Parathyroid adenoma (tissue), 2 donors: ENCODE results near the gene NAV2.
"Not testable (repeated sequence)": the region's sequence is repeated elsewhere in the genome, so short reads cannot be mapped to it uniquely, and the experiment has no call there.

ENCODE experiments used
- H2AFZ ChIP-seq: fragments of 300-600 bp; sonication (generic); one replicate; pipeline ENCODE4 v1.7.0; 2017; ENCODE audit warnings: antibody characterized with exemption, mild to moderate bottlenecking
- H3K27ac ChIP-seq: fragments of 300-600 bp; sonication (generic); one replicate; pipeline ENCODE4 v1.7.0; 2017
- H3K27me3 ChIP-seq: fragments of 300-600 bp; sonication (generic); one replicate; pipeline ENCODE4 v1.7.0; 2017; ENCODE audit warnings: low read length; ENCODE audit not compliant: control insufficient read depth, insufficient read depth
- H3K36me3 ChIP-seq: fragments of 300-600 bp; sonication (generic); one replicate; pipeline ENCODE4 v1.7.0; 2017; ENCODE audit warnings: low read length; ENCODE audit not compliant: control insufficient read depth, insufficient read depth
- H3K4me1 ChIP-seq: fragments of 300-600 bp; sonication (generic); one replicate; pipeline ENCODE4 v1.7.0; 2017; ENCODE audit warnings: control low read depth
- H3K4me2 ChIP-seq: fragments of 300-600 bp; sonication (generic); one replicate; pipeline ENCODE4 v1.7.0; 2017; ENCODE audit warnings: low read length
- H3K4me3 ChIP-seq: fragments of 300-600 bp; sonication (generic); one replicate; pipeline ENCODE4 v1.7.0; 2017; ENCODE audit warnings: low read depth, low read length
- H3K79me2 ChIP-seq: fragments of 300-600 bp; sonication (generic); one replicate; pipeline ENCODE4 v1.7.0; 2017; ENCODE audit warnings: control low read depth
- H3K9ac ChIP-seq: fragments of 300-600 bp; sonication (generic); one replicate; pipeline ENCODE4 v1.7.0; 2017; ENCODE audit warnings: mild to moderate bottlenecking
- H3K9me3 ChIP-seq: fragments of 300-600 bp; sonication (generic); one replicate; pipeline ENCODE4 v1.7.0; 2017; ENCODE audit warnings: low read length; ENCODE audit not compliant: control insufficient read depth
- TF ChIP-seq, protein P1 (sequence below): fragments of 300-600 bp; sonication (generic); IDR thresholded peaks from one replicate; pipeline ENCODE4 v1.7.0; 2017; ENCODE audit warnings: antibody characterized with exemption, mild to moderate bottlenecking
- donor health status: primary hyperparathyroidism.

Gene NAV2

DNA sequence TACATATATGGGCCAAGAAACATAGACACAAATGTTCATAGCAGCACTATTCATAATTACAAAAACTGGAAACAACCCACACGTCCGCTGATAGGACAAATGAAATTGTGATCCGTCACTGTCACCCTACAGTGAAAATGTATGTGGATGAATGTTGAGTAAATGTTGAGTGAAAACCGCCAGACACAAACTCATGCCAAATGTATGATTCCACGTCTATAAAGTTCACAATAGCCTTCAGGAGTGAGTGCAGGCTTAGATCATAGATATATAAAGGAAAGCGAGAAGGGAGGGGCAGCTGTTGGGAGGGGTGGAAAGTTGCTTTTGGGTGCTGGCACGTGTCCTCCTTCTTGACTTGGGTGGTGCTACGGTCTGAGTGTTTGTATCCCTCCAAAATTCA is 414.1 kb downstream of the NAV2 start:
- Histone ChIP-seq H3K9me3 (no peaks in the 10 kb centered on the region), H3K4me1 (no peaks in the 10 kb centered on the region), H3K27ac (no peak overlapping the region), H3K79me2 (no peaks in the 10 kb centered on the region), H2AFZ (no peak overlapping the region), H3K4me3 (no peak overlapping the region), H3K27me3 (no peaks in the 10 kb centered on the region), H3K9ac (no peak overlapping the region), H3K4me2 (no peak overlapping the region), H3K36me3 (no peaks in the 10 kb centered on the region)
- TF ChIP-seq, protein P1, sequence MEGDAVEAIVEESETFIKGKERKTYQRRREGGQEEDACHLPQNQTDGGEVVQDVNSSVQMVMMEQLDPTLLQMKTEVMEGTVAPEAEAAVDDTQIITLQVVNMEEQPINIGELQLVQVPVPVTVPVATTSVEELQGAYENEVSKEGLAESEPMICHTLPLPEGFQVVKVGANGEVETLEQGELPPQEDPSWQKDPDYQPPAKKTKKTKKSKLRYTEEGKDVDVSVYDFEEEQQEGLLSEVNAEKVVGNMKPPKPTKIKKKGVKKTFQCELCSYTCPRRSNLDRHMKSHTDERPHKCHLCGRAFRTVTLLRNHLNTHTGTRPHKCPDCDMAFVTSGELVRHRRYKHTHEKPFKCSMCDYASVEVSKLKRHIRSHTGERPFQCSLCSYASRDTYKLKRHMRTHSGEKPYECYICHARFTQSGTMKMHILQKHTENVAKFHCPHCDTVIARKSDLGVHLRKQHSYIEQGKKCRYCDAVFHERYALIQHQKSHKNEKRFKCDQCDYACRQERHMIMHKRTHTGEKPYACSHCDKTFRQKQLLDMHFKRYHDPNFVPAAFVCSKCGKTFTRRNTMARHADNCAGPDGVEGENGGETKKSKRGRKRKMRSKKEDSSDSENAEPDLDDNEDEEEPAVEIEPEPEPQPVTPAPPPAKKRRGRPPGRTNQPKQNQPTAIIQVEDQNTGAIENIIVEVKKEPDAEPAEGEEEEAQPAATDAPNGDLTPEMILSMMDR: no peak

DNA sequence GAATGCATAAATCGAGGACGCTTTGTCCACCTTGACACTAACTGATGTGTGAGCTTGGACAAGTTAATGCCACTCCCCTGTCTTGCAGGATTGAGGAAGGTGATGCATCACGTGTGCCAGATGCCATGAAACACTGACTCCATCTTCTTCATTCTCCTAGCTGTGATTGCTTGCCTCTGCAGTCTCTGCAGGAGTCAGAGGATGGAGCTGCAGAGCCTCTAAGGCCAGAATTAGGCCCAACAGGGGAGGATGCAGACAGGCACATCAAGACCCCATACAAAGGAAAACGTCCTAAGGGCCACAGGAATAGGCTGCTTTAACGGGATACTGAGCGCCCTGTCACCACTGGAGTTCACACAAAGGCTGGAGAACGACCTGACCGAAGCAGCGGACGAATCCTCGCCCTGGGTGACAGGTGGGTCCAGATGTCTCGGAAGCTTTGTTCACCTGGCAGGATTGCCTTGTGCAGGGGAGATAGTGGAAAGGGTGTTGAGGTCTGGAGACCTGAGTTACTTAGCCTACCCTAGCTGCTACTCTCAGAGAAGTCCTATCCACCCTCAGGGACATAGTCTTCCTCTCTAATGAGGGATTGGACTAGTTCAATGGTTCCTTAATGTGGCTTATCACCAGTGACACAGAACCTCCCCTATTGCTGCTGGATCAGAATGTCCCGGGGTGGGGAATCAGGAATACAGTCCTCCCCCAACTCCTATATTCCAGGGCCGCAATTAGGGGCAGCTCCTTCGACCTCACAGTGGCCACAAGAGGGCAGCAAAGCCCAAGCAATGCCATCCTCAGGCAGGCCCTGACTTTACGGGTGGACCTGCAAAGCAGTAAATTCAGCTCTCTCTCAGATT is 415.3 kb downstream of the NAV2 start:
- Histone ChIP-seq H3K79me2 (no peaks in the 10 kb centered on the region), H3K4me2 (no peak overlapping the region), H2AFZ (no peak overlapping the region), H3K27ac (no peak overlapping the region), H3K9ac (no peak overlapping the region), H3K36me3 (no peaks in the 10 kb centered on the region), H3K4me1 (no peaks in the 10 kb centered on the region), H3K9me3 (no peaks in the 10 kb centered on the region), H3K27me3 (no peaks in the 10 kb centered on the region), H3K4me3 (no peak overlapping the region)
- TF ChIP-seq, protein P1: peak; percentile 63

DNA sequence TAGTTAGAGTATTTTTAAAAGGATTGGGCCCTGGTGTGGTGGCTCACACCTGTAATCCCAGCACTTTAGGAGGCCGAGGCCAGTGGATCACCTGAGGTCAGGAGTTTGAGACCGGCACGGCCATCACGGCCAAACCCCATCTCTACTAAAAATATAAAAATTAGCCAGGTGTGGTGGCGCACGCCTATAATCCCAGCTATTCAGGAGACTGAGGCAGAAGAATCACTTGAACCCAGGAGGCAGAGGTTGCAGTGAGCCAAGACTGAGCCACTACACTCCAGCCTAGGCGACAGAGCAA is 415.8 kb downstream of the NAV2 start:
- H3K4me3 ChIP-seq, H2AFZ ChIP-seq, H3K4me2 ChIP-seq, H3K27me3 ChIP-seq, H3K36me3 ChIP-seq, H3K9ac ChIP-seq, H3K27ac ChIP-seq, H3K79me2 ChIP-seq, H3K9me3 ChIP-seq, H3K4me1 ChIP-seq: not testable (repeated sequence)

DNA sequence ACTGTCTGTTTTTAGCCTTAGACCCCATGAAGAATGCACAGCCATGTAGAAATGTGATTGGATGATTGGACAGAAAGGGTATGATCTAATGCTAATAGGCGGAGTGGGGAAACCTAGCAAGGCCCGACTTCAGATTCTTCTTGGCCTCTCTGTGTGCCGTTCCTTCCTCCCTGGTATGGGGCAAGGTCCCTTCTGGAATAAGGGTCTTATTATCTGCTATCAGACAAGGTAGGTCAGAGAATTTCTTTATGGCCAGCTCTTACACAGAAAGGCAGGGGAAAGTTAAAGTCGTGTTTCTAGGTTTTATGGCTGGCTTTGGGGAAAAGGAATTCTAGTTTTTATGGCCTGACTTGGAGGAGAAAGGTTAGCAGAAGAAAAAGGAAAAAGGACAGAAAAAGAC is 417.0 kb downstream of the NAV2 start:
- Histone ChIP-seq H3K79me2 (no peaks in the 10 kb centered on the region), H3K9me3 (no peaks in the 10 kb centered on the region), H3K27me3 (no peaks in the 10 kb centered on the region), H2AFZ (no peak overlapping the region), H3K27ac (no peak overlapping the region), H3K36me3 (no peaks in the 10 kb centered on the region), H3K4me1 (no peaks in the 10 kb centered on the region), H3K4me3 (no peak overlapping the region), H3K4me2 (no peak overlapping the region), H3K9ac (no peak overlapping the region)
- TF ChIP-seq, protein P1: no peak

DNA sequence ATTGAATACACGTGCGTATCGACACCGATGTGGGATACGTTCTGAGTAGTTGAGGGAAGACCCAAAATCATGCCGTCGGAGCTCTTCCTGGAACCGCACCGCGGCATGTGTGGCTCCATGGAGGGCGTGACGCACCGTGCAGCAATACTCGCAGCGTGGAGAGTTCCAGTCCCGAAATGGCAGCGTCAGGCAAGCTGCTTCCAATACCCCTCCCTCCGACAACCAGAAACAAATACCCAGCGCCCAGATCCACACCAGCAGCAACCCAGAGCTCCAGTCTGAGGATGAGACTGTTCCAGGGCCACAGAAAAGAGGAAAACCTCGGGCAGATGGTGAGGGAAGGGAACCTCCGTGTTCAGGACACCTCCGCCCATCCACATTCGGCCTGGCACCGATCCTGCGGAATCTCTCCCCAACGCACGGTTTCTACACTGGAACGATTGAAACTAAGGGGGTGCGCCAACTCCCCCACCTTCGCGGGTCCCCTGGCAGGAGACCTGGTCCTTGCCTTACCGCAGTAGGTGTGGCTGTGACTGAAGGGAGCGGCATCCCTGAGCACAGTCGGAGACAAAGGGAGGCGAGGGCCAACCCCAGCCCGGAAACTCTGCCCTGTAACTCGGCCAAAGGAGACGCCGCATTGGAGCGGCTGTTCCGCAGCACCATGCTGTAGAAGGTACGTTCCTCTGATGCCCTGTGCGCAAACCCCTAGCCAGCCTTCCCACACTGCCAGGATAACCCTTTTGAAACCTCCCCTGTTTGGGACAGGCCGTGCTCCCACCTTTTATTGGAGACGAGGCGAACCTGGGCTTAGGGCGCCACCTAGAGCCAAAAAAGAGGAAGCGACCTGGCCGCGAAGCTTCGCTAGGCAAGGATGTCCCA is 419.4 kb downstream of the NAV2 start:
- no peaks in the 10 kb centered on the region for H3K4me1 ChIP-seq
- H3K4me2 ChIP-seq: peak overlapping the region; percentile 75
- H3K27me3 ChIP-seq: no peaks in the 10 kb centered on the region
- no peak overlapping the region for H3K9ac ChIP-seq
- H3K36me3 ChIP-seq: no peaks in the 10 kb centered on the region
- H3K79me2 ChIP-seq: no peaks in the 10 kb centered on the region
- peak overlapping the region; percentile 71 for H2AFZ ChIP-seq
- no peaks in the 10 kb centered on the region for H3K9me3 ChIP-seq
- TF ChIP-seq, protein P1: peak; percentile 51
- H3K4me3 ChIP-seq: peak overlapping the region; percentile 44
- H3K27ac ChIP-seq: no peak overlapping the region
